AG04450 (cell line): ENCODE measurements around the gene EPN3. TPM values are rescaled to one million over a fixed set of nuclear protein-coding genes. Genes with fewer than 3 reads are reported as not detected.

Experiments used
- CTCF ChIA-PET: fragments of 300-600, 350-600 bp; formaldehyde crosslinking; extraction: SDS; loops from one replicate; lab custom pipeline; 2022; ENCODE audit warnings: antibody characterized with exemption, inconsistent platforms; lab: Charles Lee
- POLR2A ChIA-PET: fragments of 350-600 bp; formaldehyde crosslinking; extraction: SDS; loops from one replicate; lab custom pipeline; 2021; ENCODE audit warnings: antibody characterized with exemption, inconsistent platforms; lab: Yijun Ruan, JAX
- DNase-seq: peaks from one replicate; pipeline ENCODE4 v3.0.0-alpha.2; 2011; ENCODE audit warnings: low read depth, low spot score
- H3K27ac ChIP-seq: one replicate; pipeline ENCODE4 v1.5.1; 2012; ENCODE audit warnings: low read depth, low read length, control low read depth
- H3K27me3 ChIP-seq: one replicate; pipeline ENCODE4 v1.6.0; 2012; ENCODE audit warnings: low read length; ENCODE audit not compliant: control insufficient read depth, insufficient read depth
- H3K4me3 ChIP-seq: 2 replicates; pipeline ENCODE4 v1.5.1; 2011; ENCODE audit warnings: mild to moderate bottlenecking, low read depth, low read length, control low read depth
- H3K9me3 ChIP-seq: 2 replicates; pipeline ENCODE4 v1.5.1; 2012; ENCODE audit warnings: low read length; ENCODE audit not compliant: control insufficient read depth, insufficient read depth
- polyA plus RNA-seq: library from polyadenylated mRNA; depleted of rRNA; stranded (reverse); fragments of >200 nt; gene quantifications from 2 replicates; pipeline ENCODE4 v1.2.3, GENCODE V29; 2011
- TF ChIP-seq, protein P1 (sequence below): IDR thresholded peaks from 2 replicates; pipeline ENCODE4 v1.5.1; 2011; ENCODE audit warnings: low read depth, low read length, control low read depth, inconsistent platforms

Gene EPN3
- polyA plus RNA-seq, 1 experiment: not detected

DNA sequence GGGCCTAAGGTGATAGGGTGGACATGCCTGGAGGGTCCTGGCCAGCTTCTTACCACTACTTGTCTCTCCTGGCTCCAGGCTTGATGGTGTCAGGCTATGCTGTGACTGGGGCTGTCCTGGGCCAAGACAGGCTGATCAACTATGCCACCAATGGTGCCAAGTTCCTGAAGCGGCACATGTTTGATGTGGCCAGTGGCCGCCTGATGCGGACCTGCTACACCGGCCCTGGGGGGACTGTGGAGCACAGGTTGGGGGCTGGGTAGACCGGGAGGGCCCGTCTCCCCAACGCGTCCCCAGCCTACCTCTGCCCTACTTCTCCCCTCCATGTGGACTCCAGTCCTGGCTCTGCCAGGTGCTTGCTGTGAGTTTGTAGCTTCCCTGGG, 18.9 kb downstream of the EPN3 start:
- Histone ChIP-seq H3K4me3 (no peak overlapping the region), H3K27me3 (no peaks in the 10 kb centered on the region), H3K9me3 (no peaks in the 10 kb centered on the region), H3K27ac (no peak overlapping the region)
- no peak for DNase-seq
- CTCF ChIA-PET: interaction anchor here (0.6 to 7.5 kb wide), 34 partner anchors 8 to 291 kb away, joined by 3 to 192 read pairs (median 6); partner anchors contain the start of genes CACNA1G and WFIKKN2
- POLR2A ChIA-PET: interaction anchor here (0.5 to 1.1 kb wide), 9 partner anchors 9 to 315 kb away, joined by 3 to 6 read pairs (median 4); partner anchors contain the start of genes ANKRD40, CACNA1G, LUC7L3 and TOB1
- TF ChIP-seq, protein P1, sequence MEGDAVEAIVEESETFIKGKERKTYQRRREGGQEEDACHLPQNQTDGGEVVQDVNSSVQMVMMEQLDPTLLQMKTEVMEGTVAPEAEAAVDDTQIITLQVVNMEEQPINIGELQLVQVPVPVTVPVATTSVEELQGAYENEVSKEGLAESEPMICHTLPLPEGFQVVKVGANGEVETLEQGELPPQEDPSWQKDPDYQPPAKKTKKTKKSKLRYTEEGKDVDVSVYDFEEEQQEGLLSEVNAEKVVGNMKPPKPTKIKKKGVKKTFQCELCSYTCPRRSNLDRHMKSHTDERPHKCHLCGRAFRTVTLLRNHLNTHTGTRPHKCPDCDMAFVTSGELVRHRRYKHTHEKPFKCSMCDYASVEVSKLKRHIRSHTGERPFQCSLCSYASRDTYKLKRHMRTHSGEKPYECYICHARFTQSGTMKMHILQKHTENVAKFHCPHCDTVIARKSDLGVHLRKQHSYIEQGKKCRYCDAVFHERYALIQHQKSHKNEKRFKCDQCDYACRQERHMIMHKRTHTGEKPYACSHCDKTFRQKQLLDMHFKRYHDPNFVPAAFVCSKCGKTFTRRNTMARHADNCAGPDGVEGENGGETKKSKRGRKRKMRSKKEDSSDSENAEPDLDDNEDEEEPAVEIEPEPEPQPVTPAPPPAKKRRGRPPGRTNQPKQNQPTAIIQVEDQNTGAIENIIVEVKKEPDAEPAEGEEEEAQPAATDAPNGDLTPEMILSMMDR: no peak

DNA sequence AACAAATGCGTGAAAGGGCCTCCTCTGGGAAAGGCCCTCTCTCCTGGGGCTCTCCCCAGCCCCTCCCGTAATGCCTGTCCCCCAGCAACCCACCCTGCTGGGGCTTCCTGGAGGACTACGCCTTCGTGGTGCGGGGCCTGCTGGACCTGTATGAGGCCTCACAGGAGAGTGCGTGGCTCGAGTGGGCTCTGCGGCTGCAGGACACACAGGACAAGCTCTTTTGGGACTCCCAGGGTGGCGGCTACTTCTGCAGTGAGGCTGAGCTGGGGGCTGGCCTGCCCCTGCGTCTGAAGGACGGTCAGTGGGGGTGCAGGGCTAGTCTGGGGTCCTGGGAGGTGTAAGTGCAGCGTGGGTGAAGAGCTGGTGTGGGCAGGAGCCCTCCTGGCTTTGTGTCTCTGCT, 19.3 kb downstream of the EPN3 start:
- DNase-seq: no peak
- ChIA-PET POLR2A (no interaction called here), CTCF (interaction anchor here (0.6 to 7.5 kb wide), 7 partner anchors 33 to 212 kb away, joined by 3 to 192 read pairs (median 15); no protein-coding TSS in a partner anchor)
- Histone ChIP-seq H3K4me3 (no peak overlapping the region), H3K27me3 (no peaks in the 10 kb centered on the region), H3K9me3 (no peaks in the 10 kb centered on the region), H3K27ac (no peak overlapping the region)
- TF ChIP-seq, protein P1: no peak

DNA sequence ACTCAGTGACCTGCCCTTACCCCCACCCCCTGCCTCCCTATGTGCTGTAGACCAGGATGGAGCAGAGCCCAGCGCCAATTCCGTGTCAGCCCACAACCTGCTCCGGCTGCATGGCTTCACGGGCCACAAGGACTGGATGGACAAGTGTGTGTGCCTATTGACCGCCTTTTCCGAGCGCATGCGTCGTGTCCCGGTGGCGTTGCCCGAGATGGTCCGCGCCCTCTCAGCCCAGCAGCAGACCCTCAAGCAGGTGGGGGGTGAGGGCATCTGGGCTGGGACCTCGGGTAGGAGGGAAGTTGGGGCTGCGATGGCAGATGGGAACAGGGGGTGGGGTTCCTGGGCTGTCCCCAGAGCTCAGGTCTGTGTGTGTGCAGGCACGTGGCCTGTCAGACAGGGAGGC, 21.7 kb downstream of the EPN3 start:
- ChIA-PET POLR2A (no interaction called here), CTCF (no interaction called here)
- Histone ChIP-seq H3K9me3 (no peaks in the 10 kb centered on the region), H3K27ac (no peak overlapping the region), H3K27me3 (peaks cover 20% of the 10 kb centered on the region), H3K4me3 (no peak overlapping the region)
- TF ChIP-seq, protein P1: no peak
- no peak for DNase-seq

DNA sequence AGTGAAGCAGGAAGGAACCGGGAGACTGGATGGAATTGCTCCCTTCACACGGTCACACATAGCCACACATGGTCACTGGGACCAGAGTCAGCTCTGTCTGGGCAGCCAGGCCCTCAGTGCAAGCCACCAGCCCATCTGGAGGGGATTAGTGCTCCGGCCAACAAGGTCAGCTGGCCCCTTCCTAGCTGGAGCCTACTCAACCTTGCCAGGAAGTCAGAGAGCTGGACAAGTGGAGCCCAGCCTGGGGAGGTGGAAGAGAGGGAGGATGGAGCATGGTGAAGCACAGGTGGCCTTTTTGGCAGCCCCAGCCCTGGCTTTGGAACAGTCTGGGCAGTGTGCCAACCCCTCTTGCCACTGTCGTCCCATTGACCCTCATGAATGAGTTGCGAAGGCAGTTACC, 24.3 kb downstream of the EPN3 start:
- POLR2A ChIA-PET: interaction anchor here (1.4 kb wide), 1 partner anchor 81 kb away, joined by 3 read pairs; no protein-coding TSS in a partner anchor
- Histone ChIP-seq H3K27me3 (peaks cover 37% of the 10 kb centered on the region), H3K27ac (no peak overlapping the region), H3K9me3 (no peaks in the 10 kb centered on the region; the same call in 1 of the 2 replicates), H3K4me3 (no peak overlapping the region)
- CTCF ChIA-PET: interaction anchor here (0.7 to 1.2 kb wide), 2 partner anchors 70 to 138 kb away, joined by 3 read pairs; no protein-coding TSS in a partner anchor
- TF ChIP-seq, protein P1: no peak
- no peak for DNase-seq

DNA sequence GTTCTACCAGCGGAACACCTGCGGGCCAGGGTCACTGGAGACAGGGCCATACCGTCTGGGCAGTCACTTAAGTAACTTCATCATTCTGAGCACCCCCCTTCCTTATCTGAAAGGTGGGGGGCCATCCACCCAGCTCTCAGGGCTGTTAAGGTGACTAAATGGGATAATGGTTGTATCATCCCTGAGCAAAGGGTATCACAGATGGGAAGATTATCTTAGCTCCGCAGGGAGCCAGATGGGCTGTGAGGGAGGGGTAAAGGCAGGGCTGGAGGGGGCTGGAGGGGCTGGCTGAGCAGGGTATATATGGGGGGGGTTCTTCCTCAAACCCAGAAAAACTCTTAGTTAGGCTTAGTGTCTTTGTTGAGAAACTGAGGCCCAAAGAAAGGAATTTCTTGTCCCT, 25.1 kb downstream of the EPN3 start:
- ChIA-PET POLR2A (interaction anchor here (1.4 kb wide), 1 partner anchor 81 kb away, joined by 3 read pairs; no protein-coding TSS in a partner anchor), CTCF (interaction anchor here (1.2 kb wide), 1 partner anchor 137 kb away, joined by 3 read pairs; no protein-coding TSS in a partner anchor)
- H3K4me3 ChIP-seq: no peak overlapping the region
- H3K27ac ChIP-seq: no peak overlapping the region
- DNase-seq: no peak
- H3K9me3 ChIP-seq: no peaks in the 10 kb centered on the region; the same call in 1 of the 2 replicates
- peaks cover 44% of the 10 kb centered on the region for H3K27me3 ChIP-seq
- TF ChIP-seq, protein P1: no peak
